Measurements from ENCODE around the gene VIM. TPM values are rescaled to one million over a fixed set of nuclear protein-coding genes. Genes with fewer than 3 reads are reported as not detected.
A peak's percentile ranks its signal among the peaks of the same experiment; 100 is the strongest.

Gene VIM
- total RNA-seq, 1 experiment from 2014 or later, result 7,646 TPM

- Histone ChIP-seq H3K27ac (peak overlapping the region; percentile 99), H3K27me3 (replicated peaks) (no peaks in the 10 kb centered on the region), H3K4me1 (replicated peaks) (peaks cover 64% of the 10 kb centered on the region), H3K36me3 (no peaks in the 10 kb centered on the region), H3K4me3 (peak overlapping the region; percentile 18), H3K9me3 (replicated peaks) (no peaks in the 10 kb centered on the region)
- DNase-seq (ENCODE audit: low read depth in 1 of 2, low spot score in 2 of 2), result peak; percentile 87 to 95
These were observed 12.9 kb upstream of the VIM start for GRCh38 chr10:17214971-17215781.

GRCh38 chr10:17215782-17216122 is 12.3 kb upstream of the VIM start:
- no peaks in the 10 kb centered on the region for H3K9me3 ChIP-seq (replicated peaks)
- H3K36me3 ChIP-seq, result no peaks in the 10 kb centered on the region
- H3K4me1 ChIP-seq (replicated peaks), result peaks cover 64% of the 10 kb centered on the region

DNA sequence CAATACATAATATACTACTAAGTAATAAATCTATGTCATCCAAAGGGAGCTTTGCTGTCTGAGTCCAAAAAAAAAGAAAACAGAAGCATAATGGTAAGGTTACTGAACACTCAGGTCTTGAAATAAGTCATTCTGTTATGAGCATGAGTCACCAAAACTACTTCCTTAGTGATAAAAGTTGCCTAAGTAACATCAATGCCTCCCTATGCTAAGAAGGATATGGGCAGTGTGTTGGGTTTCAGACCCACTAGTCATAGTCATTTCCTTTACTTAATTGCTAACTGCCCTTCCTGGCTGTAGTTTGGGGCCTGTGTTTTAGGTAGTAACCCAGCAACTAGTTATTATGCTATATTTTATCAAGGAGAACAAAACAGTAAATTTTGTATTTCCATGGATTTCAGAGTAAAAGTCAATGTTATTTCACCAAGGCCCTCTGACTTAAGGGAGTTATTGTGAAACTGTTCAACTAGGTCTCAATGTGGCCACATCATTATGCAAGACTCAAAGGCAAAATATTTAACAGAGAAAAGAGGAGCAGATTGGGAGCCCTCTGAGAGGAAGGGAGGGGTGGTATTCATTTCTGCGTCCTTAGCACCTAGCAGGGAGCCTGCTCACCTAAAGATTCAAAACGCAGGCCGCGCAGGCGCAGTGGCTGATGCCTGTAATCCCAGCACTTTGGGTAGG is 11.7 kb upstream of the VIM start:
- Histone ChIP-seq H3K4me3 (no peak overlapping the region), H3K36me3 (no peaks in the 10 kb centered on the region), H3K27me3 (replicated peaks) (no peaks in the 10 kb centered on the region), H3K27ac (peak overlapping the region; percentile 99), H3K9me3 (replicated peaks) (no peaks in the 10 kb centered on the region), H3K4me1 (replicated peaks) (peaks cover 62% of the 10 kb centered on the region)
- peak; percentile 70 to 88 for DNase-seq (ENCODE audit: low read depth in 1 of 2, low spot score in 2 of 2)

More at GRCh38 chr10:17215782-17216122, 12.3 kb upstream of the VIM start:
- peak overlapping the region; percentile 99 for H3K27ac ChIP-seq
- no peaks in the 10 kb centered on the region for H3K27me3 ChIP-seq (replicated peaks)
- DNase-seq (ENCODE audit: low read depth in 1 of 2, low spot score in 2 of 2), result no peak
- H3K4me3 ChIP-seq, result peak overlapping the region; percentile 18

GRCh38 chr10:17216901-17217395 is 11.1 kb upstream of the VIM start:
- H3K4me1 ChIP-seq (replicated peaks), result peaks cover 62% of the 10 kb centered on the region
- H3K27ac ChIP-seq, result peak overlapping the region; percentile 99
- no peaks in the 10 kb centered on the region for H3K9me3 ChIP-seq (replicated peaks)
- no peaks in the 10 kb centered on the region for H3K36me3 ChIP-seq
- no peak overlapping the region for H3K4me3 ChIP-seq
- DNase-seq (ENCODE audit: low read depth in 1 of 2, low spot score in 2 of 2), result peak in 1 of 2 experiments; percentile 23
- no peaks in the 10 kb centered on the region for H3K27me3 ChIP-seq (replicated peaks)

DNA sequence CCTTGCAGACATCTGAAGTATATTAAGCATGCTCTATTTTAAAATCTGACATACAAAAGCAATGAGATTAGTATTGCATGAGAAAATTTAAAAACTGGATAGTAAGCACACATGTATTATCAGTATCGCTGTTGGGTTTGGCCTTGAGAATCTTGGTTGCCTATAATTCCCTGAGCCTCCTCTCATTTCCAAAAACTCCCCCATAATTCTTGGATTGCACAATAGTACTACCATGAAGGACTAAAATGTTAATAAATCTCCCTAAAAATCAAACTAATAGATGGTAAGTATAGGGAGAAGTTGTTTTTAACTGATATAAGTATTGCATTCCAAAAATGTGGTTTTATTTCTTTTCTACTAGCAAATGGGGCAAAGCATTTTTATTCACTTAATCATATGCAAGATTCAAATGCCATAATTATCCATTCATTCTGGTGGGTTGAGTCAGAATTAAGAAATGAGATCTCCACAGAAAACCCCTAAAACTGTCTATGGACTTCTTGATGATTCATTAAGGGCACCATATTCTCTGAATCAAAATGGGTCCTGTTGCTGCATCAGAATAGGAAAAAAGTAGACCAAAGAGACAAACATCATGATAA is 10.3 kb upstream of the VIM start:
- H3K36me3 ChIP-seq, result no peaks in the 10 kb centered on the region
- peak overlapping the region; percentile 99 for H3K27ac ChIP-seq
- H3K4me1 ChIP-seq (replicated peaks), result peaks cover 61% of the 10 kb centered on the region
- peak in 1 of 2 experiments; percentile 46 for DNase-seq (ENCODE audit: low read depth in 1 of 2, low spot score in 2 of 2)
- no peaks in the 10 kb centered on the region for H3K9me3 ChIP-seq (replicated peaks)
- no peak overlapping the region for H3K4me3 ChIP-seq
- no peaks in the 10 kb centered on the region for H3K27me3 ChIP-seq (replicated peaks)

- H3K4me1 ChIP-seq (replicated peaks), result peaks cover 48% of the 10 kb centered on the region
- H3K36me3 ChIP-seq, result no peaks in the 10 kb centered on the region
- no peak for DNase-seq (ENCODE audit: low read depth in 1 of 2, low spot score in 2 of 2)
- no peak overlapping the region for H3K4me3 ChIP-seq
- H3K27ac ChIP-seq, result no peak overlapping the region
- no peaks in the 10 kb centered on the region for H3K9me3 ChIP-seq (replicated peaks)
- H3K27me3 ChIP-seq (replicated peaks), result no peaks in the 10 kb centered on the region
These were observed 9.0 kb upstream of the VIM start for GRCh38 chr10:17219024-17219423.

DNA sequence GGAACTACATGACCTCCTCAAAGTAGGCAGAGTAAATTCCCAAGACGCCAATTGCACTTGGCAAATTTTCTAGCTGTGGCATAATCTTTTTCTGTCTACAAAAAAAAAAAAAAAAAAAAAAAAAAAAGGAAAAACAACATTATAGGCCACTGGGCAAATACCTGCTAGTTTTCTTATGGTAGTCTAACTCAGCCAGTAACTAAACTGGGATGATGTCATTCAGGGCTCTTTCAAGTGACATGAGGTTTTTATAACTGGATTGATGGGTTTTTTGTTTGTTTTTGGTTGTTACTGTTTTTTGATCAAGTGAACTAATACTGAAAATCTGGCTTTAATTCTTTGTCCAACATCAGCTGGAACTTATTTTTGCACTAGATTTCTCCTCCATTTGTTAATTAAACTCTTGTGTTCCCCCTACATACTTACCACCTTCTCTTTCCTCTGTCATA is 7.4 kb upstream of the VIM start:
- Histone ChIP-seq H3K4me1 (replicated peaks) (peaks cover 33% of the 10 kb centered on the region), H3K27ac (no peak overlapping the region), H3K27me3 (replicated peaks) (no peaks in the 10 kb centered on the region), H3K4me3 (no peak overlapping the region), H3K36me3 (no peaks in the 10 kb centered on the region), H3K9me3 (replicated peaks) (no peaks in the 10 kb centered on the region)
- DNase-seq (ENCODE audit: low read depth in 1 of 2, low spot score in 2 of 2), result no peak

DNA sequence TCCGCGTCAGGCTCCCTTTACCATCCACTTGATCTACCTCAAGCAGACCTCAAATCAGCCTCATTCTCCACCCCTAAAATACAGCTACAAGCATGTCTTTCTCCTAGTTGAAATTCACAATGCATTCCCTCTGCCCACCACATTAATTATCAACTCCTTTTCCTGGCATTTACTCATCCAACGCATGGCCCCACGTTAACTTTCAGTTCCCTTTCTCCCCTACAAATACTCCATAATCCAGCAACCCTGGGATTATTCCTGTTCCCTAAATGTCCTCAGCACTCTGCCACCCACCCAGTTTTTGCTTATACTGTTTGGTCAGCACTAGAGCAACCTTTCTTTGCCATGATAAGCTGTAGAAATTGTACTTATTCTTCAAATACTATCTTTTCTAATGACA is 5.7 kb upstream of the VIM start:
- no peaks in the 10 kb centered on the region for H3K9me3 ChIP-seq (replicated peaks)
- no peak overlapping the region for H3K4me3 ChIP-seq
- no peak for DNase-seq (ENCODE audit: low read depth in 1 of 2, low spot score in 2 of 2)
- no peaks in the 10 kb centered on the region for H3K27me3 ChIP-seq (replicated peaks)
- no peaks in the 10 kb centered on the region for H3K36me3 ChIP-seq
- H3K27ac ChIP-seq, result no peak overlapping the region
- peaks cover 32% of the 10 kb centered on the region for H3K4me1 ChIP-seq (replicated peaks)

DNA sequence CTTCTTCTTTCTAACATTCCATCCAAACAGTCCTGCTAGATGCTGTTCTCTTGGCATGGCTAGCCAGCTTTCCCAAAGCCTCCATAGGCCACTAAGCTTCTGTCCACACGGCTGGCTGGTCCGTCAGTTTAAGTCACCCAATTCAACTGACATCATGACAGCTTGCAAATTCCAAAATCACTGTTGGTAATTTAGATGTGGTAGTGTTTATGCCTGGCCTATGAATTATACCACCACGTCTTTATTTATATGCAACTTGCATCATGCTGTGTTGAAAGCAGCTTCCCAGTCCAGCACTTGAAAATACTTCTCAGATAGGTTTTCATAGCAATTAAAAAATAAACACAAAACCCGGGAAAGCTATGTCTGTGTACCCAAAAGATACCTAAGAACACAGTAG is 2.2 kb upstream of the VIM start:
- H3K4me1 ChIP-seq (replicated peaks), result peaks cover 23% of the 10 kb centered on the region
- H3K4me3 ChIP-seq, result no peak overlapping the region
- no peaks in the 10 kb centered on the region for H3K27me3 ChIP-seq (replicated peaks)
- no peak for DNase-seq (ENCODE audit: low read depth in 1 of 2, low spot score in 2 of 2)
- peaks cover 17% of the 10 kb centered on the region for H3K36me3 ChIP-seq
- no peak overlapping the region for H3K27ac ChIP-seq
- H3K9me3 ChIP-seq (replicated peaks), result 0 out of 2 replicates have a peak, but pooled peaks cover 3% of the 10 kb centered on the region

- H3K27ac ChIP-seq, result peak overlapping the region; percentile 99
- no peak for DNase-seq (ENCODE audit: low read depth in 1 of 2, low spot score in 2 of 2)
- H3K4me1 ChIP-seq (replicated peaks), result peaks cover 22% of the 10 kb centered on the region
- no peaks in the 10 kb centered on the region for H3K27me3 ChIP-seq (replicated peaks)
- H3K9me3 ChIP-seq (replicated peaks), result 0 out of 2 replicates have a peak, but pooled peaks cover 3% of the 10 kb centered on the region
- peaks cover 28% of the 10 kb centered on the region for H3K36me3 ChIP-seq
- H3K4me3 ChIP-seq, result no peak overlapping the region
These were observed 1.1 kb upstream of the VIM start for GRCh38 chr10:17226891-17227303.

DNA sequence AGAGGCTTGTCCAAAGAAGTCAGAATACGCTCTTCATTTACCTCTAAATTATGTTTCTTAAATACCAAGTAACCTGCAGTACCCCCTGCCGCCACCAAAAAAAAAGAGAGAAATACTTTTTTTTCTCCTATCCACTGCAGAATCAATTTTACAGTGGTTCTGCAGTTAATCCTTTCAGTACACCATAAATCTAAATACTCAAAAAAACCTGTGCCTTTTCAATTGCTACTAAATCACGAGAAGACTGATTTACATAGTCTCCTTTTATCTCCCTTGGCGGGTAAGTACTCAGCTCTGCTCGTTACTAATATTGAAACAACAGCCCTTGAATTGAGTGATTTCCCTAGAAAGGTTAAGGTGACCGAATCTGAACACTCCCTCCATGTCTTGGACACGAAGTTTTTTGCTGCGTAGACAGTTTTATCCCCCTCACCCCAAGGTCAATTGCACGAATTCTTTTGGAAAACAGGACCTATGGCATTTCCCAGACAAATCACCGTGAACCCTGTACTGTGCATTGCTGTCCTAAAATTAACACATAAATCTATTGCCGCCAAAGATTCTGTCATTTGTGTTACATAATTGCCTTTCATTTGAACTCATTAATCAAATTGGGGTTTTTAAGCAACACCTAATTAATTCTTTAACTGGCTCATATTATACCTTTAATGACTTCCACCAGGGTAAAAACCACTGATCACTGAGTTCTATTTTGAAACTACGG is 512 bp upstream of the VIM start:
- H3K4me1 ChIP-seq (replicated peaks), result peaks cover 29% of the 10 kb centered on the region
- peak in 1 of 2 experiments; percentile 73 for DNase-seq (ENCODE audit: low read depth in 1 of 2, low spot score in 2 of 2)
- peaks cover 34% of the 10 kb centered on the region for H3K36me3 ChIP-seq

GRCh38 chr10:17229016-17229716 is 1.1 kb downstream of the VIM start:
- Histone ChIP-seq H3K4me3 (peak overlapping the region; percentile 89), H3K36me3 (peaks cover 51% of the 10 kb centered on the region), H3K4me1 (replicated peaks) (peaks cover 43% of the 10 kb centered on the region), H3K9me3 (replicated peaks) (0 out of 2 replicates have a peak, but pooled peaks cover 3% of the 10 kb centered on the region), H3K27me3 (replicated peaks) (no peaks in the 10 kb centered on the region), H3K27ac (peak overlapping the region; percentile 99)
- peak; percentile 93 to 97 for DNase-seq (ENCODE audit: low read depth in 1 of 2, low spot score in 2 of 2)

More for the DNA sequence above, 512 bp upstream of the VIM start:
- Histone ChIP-seq H3K27me3 (replicated peaks) (no peaks in the 10 kb centered on the region), H3K27ac (peak overlapping the region; percentile 99), H3K4me3 (peak overlapping the region; percentile 89), H3K9me3 (replicated peaks) (0 out of 2 replicates have a peak, but pooled peaks cover 3% of the 10 kb centered on the region)

GRCh38 chr10:17229717-17229966 is 1.6 kb downstream of the VIM start:
- DNase-seq (ENCODE audit: low read depth in 1 of 2, low spot score in 2 of 2), result no peak
- peak overlapping the region; percentile 70 for H3K27ac ChIP-seq
- H3K4me1 ChIP-seq (replicated peaks), result peaks cover 48% of the 10 kb centered on the region
- peaks cover 55% of the 10 kb centered on the region for H3K36me3 ChIP-seq
- H3K27me3 ChIP-seq (replicated peaks), result no peaks in the 10 kb centered on the region
- H3K9me3 ChIP-seq (replicated peaks), result 0 out of 2 replicates have a peak, but pooled peaks cover 3% of the 10 kb centered on the region
- peak overlapping the region; percentile 89 for H3K4me3 ChIP-seq

All from SJSA1 (cell line).